Fibroblast of lung (primary cell): Measurements from ENCODE around the gene NCAM2. TPM values are rescaled to one million over a fixed set of nuclear protein-coding genes. Genes with fewer than 3 reads are reported as not detected.

Experiments
- DNase-seq, 2 donors: peaks; one replicate each; pipeline versions ENCODE4 v3.0.0 to v3.0.0-alpha.2; 2010; ENCODE audit warnings: low read depth in 2 of 2
- H2AFZ ChIP-seq: 2 replicates; pipeline ENCODE4 v1.5.1; 2012; ENCODE audit warnings: low read length, control low read depth, inconsistent platforms
- H3K27ac ChIP-seq: 2 replicates; pipeline ENCODE4 v1.5.1; 2011; ENCODE audit warnings: low read length, control low read depth; ENCODE audit not compliant: insufficient read depth
- H3K27me3 ChIP-seq: 2 replicates; pipeline ENCODE4 v1.5.1; 2011; ENCODE audit warnings: mild to moderate bottlenecking, low read length; ENCODE audit not compliant: control insufficient read depth, insufficient read depth
- H3K36me3 ChIP-seq: 2 replicates; pipeline ENCODE4 v1.5.1; 2011; ENCODE audit warnings: low read length; ENCODE audit not compliant: control insufficient read depth, insufficient read depth
- H3K4me1 ChIP-seq: 2 replicates; pipeline ENCODE4 v1.5.1; 2011; ENCODE audit warnings: low read length; ENCODE audit not compliant: control insufficient read depth, insufficient read depth; ENCODE audit errors: extremely low read depth
- H3K4me2 ChIP-seq: 2 replicates; pipeline ENCODE4 v1.5.1; 2011; ENCODE audit warnings: low read length, control low read depth; ENCODE audit not compliant: insufficient read depth; ENCODE audit errors: extremely low read depth
- H3K4me3 ChIP-seq, 4 experiments: fragments of 200-600 bp in 1 of 4; sonication (generic) in 1 of 4; replicated peaks in 1 of 4; 2 replicates each; pipeline ENCODE4 v1.5.1; 2011 to 2016; ENCODE audit warnings: low read length in 4 of 4, low read depth in 3 of 4, mild to moderate bottlenecking in 3 of 4, control low read depth in 2 of 4, inconsistent platforms in 1 of 4, mixed read lengths in 1 of 4; ENCODE audit not compliant: insufficient read depth in 1 of 4; ENCODE audit errors: control extremely low read depth in 1 of 4
- H3K79me2 ChIP-seq: 2 replicates; pipeline ENCODE4 v1.5.1; 2012; ENCODE audit warnings: mild to moderate bottlenecking, low read length, inconsistent platforms; ENCODE audit not compliant: control insufficient read depth, insufficient read depth
- H3K9ac ChIP-seq: 2 replicates; pipeline ENCODE4 v1.5.1; 2011; ENCODE audit warnings: mild to moderate bottlenecking, low read length, control low read depth; ENCODE audit not compliant: insufficient read depth
- H3K9me3 ChIP-seq: 2 replicates; pipeline ENCODE4 v1.5.1; 2012; ENCODE audit warnings: low read depth, low read length; ENCODE audit not compliant: control insufficient read depth, insufficient read depth
- H4K20me1 ChIP-seq: 2 replicates; pipeline ENCODE4 v1.5.1; 2011; ENCODE audit warnings: low read length; ENCODE audit not compliant: control insufficient read depth, insufficient read depth; ENCODE audit errors: extremely low read depth
- EZH2 ChIP-seq: IDR thresholded peaks from 2 replicates; pipeline ENCODE4 v1.5.1; 2012; ENCODE audit warnings: low read length, control low read depth, mild to moderate bottlenecking; ENCODE audit errors: missing control alignments
- polyA plus RNA-seq, 2 donors: library from polyadenylated mRNA; depleted of rRNA in 1 of 2; stranded (reverse) in 1 of 2; unstranded in 1 of 2; fragments of >200 nt; gene quantifications; 2 replicates each; pipeline ENCODE4 v1.2.1, GENCODE V29; 2011 to 2012; ENCODE audit warnings: missing spikeins in 1 of 2
- total RNA-seq: library from RNA; depleted of rRNA; stranded (reverse); fragments of >200 nt; gene quantifications from 2 replicates; pipeline ENCODE4 v1.2.1, GENCODE V29; 2014
- TF ChIP-seq, protein P1 (sequence below), 2 donors: IDR thresholded peaks in 1 of 2; conservative IDR thresholded peaks in 1 of 2; 1 replicate in 1 of 2; 2 replicates in 1 of 2; pipeline ENCODE4 v1.5.1; 2011 to 2012; ENCODE audit warnings: low read length in 2 of 2, control low read depth in 1 of 2, inconsistent platforms in 1 of 2, low read depth in 1 of 2, mild to moderate bottlenecking in 1 of 2

Gene NCAM2
- total and polyA plus RNA-seq, 2 donors (not counting 1 experiment from before 2014, with no cell fraction given), result 5.6 to 11.1 TPM

DNA sequence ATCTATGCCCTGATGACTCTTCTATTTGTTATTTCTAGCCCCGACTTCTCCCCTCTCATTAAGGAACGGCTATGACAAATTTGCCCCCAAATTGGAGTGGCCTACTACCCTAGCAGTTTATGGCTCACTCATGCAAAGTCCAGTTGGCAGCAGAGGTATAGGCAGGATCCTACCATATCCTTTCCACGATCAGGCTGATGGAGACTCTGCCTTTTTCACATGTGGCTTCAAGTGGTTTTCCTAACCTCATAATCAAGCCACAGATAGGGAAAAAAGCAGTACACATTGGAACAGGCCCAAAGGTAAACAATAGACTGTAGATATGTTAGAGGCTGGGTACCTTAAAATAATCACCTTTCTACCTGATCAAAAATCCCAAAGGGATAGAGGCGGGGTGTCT, 292.5 kb downstream of the NCAM2 start:
- Histone ChIP-seq H2AFZ (no peak overlapping the region), H4K20me1 (no peaks in the 10 kb centered on the region), H3K27ac (no peak overlapping the region), H3K36me3 (no peaks in the 10 kb centered on the region), H3K4me3 (no peak overlapping the region), H3K9ac (no peak overlapping the region), H3K4me1 (no peaks in the 10 kb centered on the region), H3K79me2 (no peaks in the 10 kb centered on the region), H3K9me3 (no peaks in the 10 kb centered on the region), H3K4me2 (no peak overlapping the region), H3K27me3 (no peaks in the 10 kb centered on the region)
- no peak for DNase-seq
- TF ChIP-seq EZH2, result no peak
- TF ChIP-seq, protein P1, sequence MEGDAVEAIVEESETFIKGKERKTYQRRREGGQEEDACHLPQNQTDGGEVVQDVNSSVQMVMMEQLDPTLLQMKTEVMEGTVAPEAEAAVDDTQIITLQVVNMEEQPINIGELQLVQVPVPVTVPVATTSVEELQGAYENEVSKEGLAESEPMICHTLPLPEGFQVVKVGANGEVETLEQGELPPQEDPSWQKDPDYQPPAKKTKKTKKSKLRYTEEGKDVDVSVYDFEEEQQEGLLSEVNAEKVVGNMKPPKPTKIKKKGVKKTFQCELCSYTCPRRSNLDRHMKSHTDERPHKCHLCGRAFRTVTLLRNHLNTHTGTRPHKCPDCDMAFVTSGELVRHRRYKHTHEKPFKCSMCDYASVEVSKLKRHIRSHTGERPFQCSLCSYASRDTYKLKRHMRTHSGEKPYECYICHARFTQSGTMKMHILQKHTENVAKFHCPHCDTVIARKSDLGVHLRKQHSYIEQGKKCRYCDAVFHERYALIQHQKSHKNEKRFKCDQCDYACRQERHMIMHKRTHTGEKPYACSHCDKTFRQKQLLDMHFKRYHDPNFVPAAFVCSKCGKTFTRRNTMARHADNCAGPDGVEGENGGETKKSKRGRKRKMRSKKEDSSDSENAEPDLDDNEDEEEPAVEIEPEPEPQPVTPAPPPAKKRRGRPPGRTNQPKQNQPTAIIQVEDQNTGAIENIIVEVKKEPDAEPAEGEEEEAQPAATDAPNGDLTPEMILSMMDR (conservative IDR thresholded peaks at IDR 0.05 in 1 of 2, IDR thresholded peaks at IDR 0.05 in 1 of 2; ENCODE audit: low read depth in 1 of 2, low read length in 2 of 2), result no peak

DNA sequence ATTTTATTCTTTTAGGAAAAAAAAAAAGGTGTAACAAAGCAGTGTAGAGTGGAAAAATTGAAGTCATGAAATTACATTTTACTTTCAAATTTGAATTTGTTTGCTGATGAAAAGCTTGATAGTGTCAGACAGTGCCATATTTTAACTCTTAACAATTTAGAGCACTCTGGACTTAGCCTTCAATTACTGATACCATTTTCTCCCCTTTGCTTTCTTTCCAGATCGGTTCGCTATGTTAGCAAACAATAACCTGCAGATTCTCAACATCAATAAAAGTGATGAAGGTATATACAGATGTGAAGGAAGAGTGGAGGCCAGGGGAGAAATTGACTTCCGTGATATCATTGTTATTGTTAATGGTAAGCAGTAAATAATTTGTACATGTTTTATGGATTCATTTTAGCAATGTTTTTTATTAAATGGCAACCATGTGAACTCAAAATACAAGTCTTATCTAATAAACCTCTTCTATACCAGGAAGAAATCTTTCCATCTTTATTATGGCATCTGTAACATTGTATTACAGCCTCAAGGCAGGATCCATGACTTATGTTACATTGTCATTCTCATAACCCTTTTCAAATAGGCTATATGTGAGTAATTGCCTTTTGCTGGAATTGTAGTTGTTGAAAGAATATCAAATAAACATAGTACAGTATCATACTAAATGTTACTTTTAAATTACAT, 293.8 kb downstream of the NCAM2 start:
- Histone ChIP-seq H3K4me3 (no peak overlapping the region), H3K4me2 (no peak overlapping the region), H3K79me2 (no peaks in the 10 kb centered on the region), H3K27ac (no peak overlapping the region), H3K4me1 (no peaks in the 10 kb centered on the region), H2AFZ (no peak overlapping the region), H3K9me3 (no peaks in the 10 kb centered on the region), H3K36me3 (no peaks in the 10 kb centered on the region), H3K9ac (no peak overlapping the region), H4K20me1 (no peaks in the 10 kb centered on the region), H3K27me3 (no peaks in the 10 kb centered on the region)
- TF ChIP-seq, protein P1 (conservative IDR thresholded peaks at IDR 0.05 in 1 of 2, IDR thresholded peaks at IDR 0.05 in 1 of 2; ENCODE audit: low read depth in 1 of 2, low read length in 2 of 2), result no peak
- TF ChIP-seq EZH2, result no peak
- no peak for DNase-seq

DNA sequence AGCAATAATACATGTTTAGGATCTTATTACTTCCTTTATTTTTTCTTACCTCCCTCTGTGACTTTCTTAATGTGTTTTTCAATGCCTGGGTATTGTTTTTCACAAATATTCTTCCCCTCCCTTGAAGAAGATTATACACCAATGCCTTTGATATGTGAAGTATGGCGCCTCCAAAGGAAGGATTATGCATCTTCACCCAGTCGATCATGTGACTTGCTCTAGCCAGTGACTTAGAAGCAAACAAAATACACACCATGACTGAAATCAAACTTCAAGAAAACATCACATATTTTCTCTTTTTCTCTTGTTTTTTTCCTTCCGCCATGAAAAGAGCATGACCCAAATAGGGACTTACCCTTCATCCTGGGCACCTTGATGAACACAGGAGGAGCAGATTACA, 297.1 kb downstream of the NCAM2 start:
- no peak overlapping the region for H2AFZ ChIP-seq

More for the DNA sequence above, 297.1 kb downstream of the NCAM2 start:
- no peaks in the 10 kb centered on the region for H3K9me3 ChIP-seq
- TF ChIP-seq EZH2, result no peak
- TF ChIP-seq, protein P1 (conservative IDR thresholded peaks at IDR 0.05 in 1 of 2, IDR thresholded peaks at IDR 0.05 in 1 of 2; ENCODE audit: low read depth in 1 of 2, low read length in 2 of 2), result no peak
- no peak overlapping the region for H3K9ac ChIP-seq
- no peaks in the 10 kb centered on the region for H3K36me3 ChIP-seq
- no peaks in the 10 kb centered on the region for H3K4me1 ChIP-seq
- no peaks in the 10 kb centered on the region for H3K79me2 ChIP-seq
- no peak overlapping the region for H3K27ac ChIP-seq
- H3K4me3 ChIP-seq, result no peak overlapping the region
- H4K20me1 ChIP-seq, result no peaks in the 10 kb centered on the region
- H3K4me2 ChIP-seq, result no peak overlapping the region
- no peaks in the 10 kb centered on the region for H3K27me3 ChIP-seq
- DNase-seq, result no peak
